SK-N-SH treated with all-trans-retinoic acid at 6 μM for 48 hours (cell line): Measurements from ENCODE around the gene SLC1A5.

Experiments
- ZFP30 ChIP-seq: fragments of 450-650 bp; formaldehyde crosslinking; IDR thresholded peaks from 2 replicates; pipeline ENCODE4 v1.5.0; 2022; ENCODE audit warnings: mild to moderate bottlenecking, moderate library complexity
- ZNF565 ChIP-seq: fragments of 450-650 bp; formaldehyde crosslinking; conservative IDR thresholded peaks from 2 replicates; pipeline ENCODE4 v1.5.0; 2020; ENCODE audit warnings: low read depth, mild to moderate bottlenecking, moderate library complexity
- TF ChIP-seq, protein P1 (sequence below): fragments of 250-450 bp; sonication (Bioruptor Pico); IDR thresholded peaks from 2 replicates; pipeline ENCODE4 v1.5.1; 2021; ENCODE audit warnings: mild to moderate bottlenecking, moderate library complexity
- TF ChIP-seq, protein P2 (sequence below): fragments of 250-450 bp; sonication (Bioruptor Pico); IDR thresholded peaks from 2 replicates; pipeline ENCODE4 v1.5.0; 2020; ENCODE audit warnings: mild to moderate bottlenecking, moderate library complexity

DNA sequence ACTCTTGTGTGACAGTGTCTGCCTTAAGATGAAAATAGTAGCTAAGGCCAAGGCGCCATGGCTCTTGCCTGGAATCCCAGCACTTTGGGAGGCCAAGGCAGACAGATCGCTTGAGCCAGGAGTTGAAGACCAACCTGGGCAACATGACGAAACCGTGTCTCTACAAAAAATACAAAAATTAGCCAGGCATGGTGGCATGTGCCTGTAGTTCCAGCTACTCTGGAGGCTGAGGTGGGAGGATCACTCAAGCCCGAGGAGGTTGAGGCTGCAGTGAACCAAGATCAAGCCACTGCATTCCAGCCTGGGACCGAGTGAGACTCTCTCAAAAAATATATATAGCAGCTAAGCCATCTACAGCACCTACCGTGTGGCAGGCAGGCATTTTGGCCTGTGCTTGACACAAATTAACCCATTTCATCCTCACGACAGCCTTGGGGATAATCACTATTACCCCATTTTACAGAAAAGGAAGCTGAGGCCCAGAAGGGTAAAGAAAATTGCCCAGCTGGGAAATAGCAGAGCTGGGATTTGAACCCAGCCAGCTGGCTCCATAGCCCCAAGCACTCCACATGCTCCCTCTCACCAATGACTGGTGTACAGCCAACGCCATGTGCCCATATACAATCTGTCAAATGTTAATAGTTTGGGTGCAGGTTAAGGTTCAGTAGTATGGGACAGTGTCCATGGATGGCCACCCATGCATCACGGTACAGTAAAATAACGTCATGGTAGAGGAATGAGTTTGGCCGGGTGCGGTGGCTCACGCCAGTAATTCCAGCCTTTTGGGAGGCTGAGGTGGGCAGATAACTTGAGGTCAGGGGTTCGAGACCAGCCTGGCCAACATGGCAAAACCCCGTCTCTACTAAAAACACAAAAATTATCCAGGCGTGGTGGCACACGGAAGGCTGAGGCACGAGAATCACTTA is 3.1 kb downstream of the SLC1A5 start:
- TF ChIP-seq ZFP30 (CRISPR knock-in tag) = no peak
- TF ChIP-seq ZNF565 = no peak
- TF ChIP-seq, protein P1, sequence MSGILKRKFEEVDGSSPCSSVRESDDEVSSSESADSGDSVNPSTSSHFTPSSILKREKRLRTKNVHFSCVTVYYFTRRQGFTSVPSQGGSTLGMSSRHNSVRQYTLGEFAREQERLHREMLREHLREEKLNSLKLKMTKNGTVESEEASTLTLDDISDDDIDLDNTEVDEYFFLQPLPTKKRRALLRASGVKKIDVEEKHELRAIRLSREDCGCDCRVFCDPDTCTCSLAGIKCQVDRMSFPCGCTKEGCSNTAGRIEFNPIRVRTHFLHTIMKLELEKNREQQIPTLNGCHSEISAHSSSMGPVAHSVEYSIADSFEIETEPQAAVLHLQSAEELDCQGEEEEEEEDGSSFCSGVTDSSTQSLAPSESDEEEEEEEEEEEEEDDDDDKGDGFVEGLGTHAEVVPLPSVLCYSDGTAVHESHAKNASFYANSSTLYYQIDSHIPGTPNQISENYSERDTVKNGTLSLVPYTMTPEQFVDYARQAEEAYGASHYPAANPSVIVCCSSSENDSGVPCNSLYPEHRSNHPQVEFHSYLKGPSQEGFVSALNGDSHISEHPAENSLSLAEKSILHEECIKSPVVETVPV (CRISPR knock-in tag) = no peak
- TF ChIP-seq, protein P2, sequence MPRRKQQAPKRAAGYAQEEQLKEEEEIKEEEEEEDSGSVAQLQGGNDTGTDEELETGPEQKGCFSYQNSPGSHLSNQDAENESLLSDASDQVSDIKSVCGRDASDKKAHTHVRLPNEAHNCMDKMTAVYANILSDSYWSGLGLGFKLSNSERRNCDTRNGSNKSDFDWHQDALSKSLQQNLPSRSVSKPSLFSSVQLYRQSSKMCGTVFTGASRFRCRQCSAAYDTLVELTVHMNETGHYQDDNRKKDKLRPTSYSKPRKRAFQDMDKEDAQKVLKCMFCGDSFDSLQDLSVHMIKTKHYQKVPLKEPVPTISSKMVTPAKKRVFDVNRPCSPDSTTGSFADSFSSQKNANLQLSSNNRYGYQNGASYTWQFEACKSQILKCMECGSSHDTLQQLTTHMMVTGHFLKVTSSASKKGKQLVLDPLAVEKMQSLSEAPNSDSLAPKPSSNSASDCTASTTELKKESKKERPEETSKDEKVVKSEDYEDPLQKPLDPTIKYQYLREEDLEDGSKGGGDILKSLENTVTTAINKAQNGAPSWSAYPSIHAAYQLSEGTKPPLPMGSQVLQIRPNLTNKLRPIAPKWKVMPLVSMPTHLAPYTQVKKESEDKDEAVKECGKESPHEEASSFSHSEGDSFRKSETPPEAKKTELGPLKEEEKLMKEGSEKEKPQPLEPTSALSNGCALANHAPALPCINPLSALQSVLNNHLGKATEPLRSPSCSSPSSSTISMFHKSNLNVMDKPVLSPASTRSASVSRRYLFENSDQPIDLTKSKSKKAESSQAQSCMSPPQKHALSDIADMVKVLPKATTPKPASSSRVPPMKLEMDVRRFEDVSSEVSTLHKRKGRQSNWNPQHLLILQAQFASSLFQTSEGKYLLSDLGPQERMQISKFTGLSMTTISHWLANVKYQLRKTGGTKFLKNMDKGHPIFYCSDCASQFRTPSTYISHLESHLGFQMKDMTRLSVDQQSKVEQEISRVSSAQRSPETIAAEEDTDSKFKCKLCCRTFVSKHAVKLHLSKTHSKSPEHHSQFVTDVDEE (CRISPR knock-in tag) = no peak
